Measurements from ENCODE around the gene HSPA12B. TPM values are rescaled to one million over a fixed set of nuclear protein-coding genes. Genes with fewer than 3 reads are reported as not detected.

Gene HSPA12B
- total and polyA plus RNA-seq, 4 donors = 0.25 to 21.2 (median 6.5) TPM

DNA sequence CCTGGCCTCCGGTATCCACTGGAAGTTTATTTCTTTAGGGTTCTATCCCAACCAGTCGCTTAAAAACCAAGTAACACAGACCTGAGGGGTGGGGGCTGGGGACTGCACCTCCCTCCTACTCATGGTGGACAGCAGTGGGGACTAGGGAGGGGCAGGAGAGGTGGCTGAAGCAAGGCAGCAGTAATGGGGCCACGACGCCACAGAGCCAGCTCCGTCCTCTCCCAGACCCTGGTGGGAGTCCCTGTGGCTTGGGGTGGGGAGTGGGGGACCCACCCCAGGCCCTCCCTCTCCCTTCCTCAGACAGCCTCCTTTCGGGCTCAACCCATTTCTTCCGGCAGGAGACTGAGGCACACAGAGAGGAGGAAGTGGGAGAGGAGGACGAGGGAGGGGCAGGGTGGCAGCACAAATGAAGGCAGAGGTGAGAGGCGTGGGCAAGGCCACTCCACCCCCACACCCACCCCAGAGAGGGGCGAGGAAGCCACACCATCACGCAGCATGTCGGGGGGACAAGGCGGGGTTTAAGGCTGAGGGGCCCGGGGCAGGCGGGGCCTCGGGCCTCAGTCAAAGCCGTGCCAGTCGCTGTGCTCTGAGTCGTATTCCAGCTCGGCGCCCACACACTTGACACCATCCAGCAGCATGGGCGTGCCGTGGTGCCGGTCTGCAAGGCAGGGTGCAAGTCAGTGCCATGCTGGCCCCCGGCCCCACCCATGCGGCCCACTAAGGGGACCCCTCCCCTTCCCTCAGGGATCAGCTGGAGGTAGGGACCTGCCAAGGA lies 21.2 kb downstream of the HSPA12B start:
- DNase-seq (no peak), ATAC-seq (ENCODE audit: low FRiP score) (peak; percentile 1)
- H3K4me3 ChIP-seq (ENCODE audit: low read length in 2 of 2) = no peak overlapping the region
- H3K27me3 ChIP-seq (ENCODE audit: control insufficient read depth in 1 of 2, insufficient read depth in 2 of 2, low read length in 1 of 2) = no peaks in the 10 kb centered on the region
- H3K9me3 ChIP-seq (ENCODE audit: control insufficient read depth, low read length) = no peaks in the 10 kb centered on the region
- H3K27ac ChIP-seq (ENCODE audit: low read depth in 1 of 2, low read length in 2 of 2) = no peak overlapping the region
- intact Hi-C loops (cut with DNase I) = loop anchor here in 1 of 2 donors (5.0 kb wide), 1 partner anchor 76 kb away; no protein-coding TSS in a partner anchor
- no peaks in the 10 kb centered on the region for H3K4me1 ChIP-seq (ENCODE audit: control insufficient read depth in 1 of 2, insufficient read depth in 2 of 2, low read length in 2 of 2)
- WGBS, 2 donors = 89 to 93% methylated on average over 26 of the region's 26 CpGs
- H3K36me3 ChIP-seq (ENCODE audit: control insufficient read depth in 1 of 2, insufficient read depth in 2 of 2, low read length in 1 of 2) = no peaks in the 10 kb centered on the region

DNA sequence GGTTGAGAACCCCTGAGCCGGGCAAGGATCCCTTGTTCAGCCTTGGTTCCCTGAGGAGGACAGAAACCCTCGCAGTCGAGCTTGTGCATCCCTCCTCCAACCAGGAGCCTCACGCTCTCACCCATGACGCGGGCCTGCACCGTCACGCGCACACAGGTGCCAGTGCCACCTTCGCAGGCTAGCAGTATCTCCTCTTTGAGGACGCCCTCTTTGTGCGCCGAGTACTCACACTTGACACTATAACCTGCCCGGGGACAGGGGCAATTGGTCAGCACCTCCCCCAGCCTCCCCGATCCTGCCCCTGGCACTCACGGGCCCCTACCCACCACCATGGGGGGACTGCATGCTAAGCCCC lies 21.8 kb downstream of the HSPA12B start:
- intact Hi-C loops (cut with DNase I) = loop anchor here in 1 of 2 donors (5.0 kb wide), 1 partner anchor 77 kb away; no protein-coding TSS in a partner anchor
- ATAC-seq (ENCODE audit: low FRiP score) (no peak), DNase-seq (no peak)
- 95% methylated on average over 16 of the region's 16 CpGs for WGBS, 2 donors
- H3K27ac ChIP-seq (ENCODE audit: low read depth in 1 of 2, low read length in 2 of 2) = no peak overlapping the region
- no peaks in the 10 kb centered on the region for H3K9me3 ChIP-seq (ENCODE audit: control insufficient read depth, low read length)
- no peak overlapping the region for H3K4me3 ChIP-seq (ENCODE audit: low read length in 2 of 2)
- no peaks in the 10 kb centered on the region for H3K36me3 ChIP-seq (ENCODE audit: control insufficient read depth in 1 of 2, insufficient read depth in 2 of 2, low read length in 1 of 2)
- no peaks in the 10 kb centered on the region for H3K27me3 ChIP-seq (ENCODE audit: control insufficient read depth in 1 of 2, insufficient read depth in 2 of 2, low read length in 1 of 2)
- H3K4me1 ChIP-seq (ENCODE audit: control insufficient read depth in 1 of 2, insufficient read depth in 2 of 2, low read length in 2 of 2) = no peaks in the 10 kb centered on the region

DNA sequence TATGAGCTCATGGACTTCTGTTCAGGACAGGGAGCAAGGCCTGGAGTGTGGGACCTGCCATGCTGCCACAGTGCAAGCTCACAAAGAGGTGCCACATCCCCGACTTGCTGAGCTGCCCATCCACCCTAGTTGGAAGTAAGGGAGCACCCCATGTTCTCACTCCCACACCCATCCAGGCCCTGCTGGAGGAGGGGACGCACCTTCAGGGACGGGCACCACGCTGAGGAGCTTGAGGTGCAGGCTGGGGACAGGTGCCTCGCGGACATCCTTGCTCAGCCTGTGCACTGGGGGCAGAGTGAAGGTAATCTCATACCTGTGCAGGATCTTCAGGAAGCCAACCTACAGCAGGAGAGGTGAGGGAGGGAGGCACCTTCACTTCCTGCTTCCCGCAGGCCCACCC lies 22.8 kb downstream of the HSPA12B start:
- no peaks in the 10 kb centered on the region for H3K36me3 ChIP-seq (ENCODE audit: control insufficient read depth in 1 of 2, insufficient read depth in 2 of 2, low read length in 1 of 2)
- no peak overlapping the region for H3K27ac ChIP-seq (ENCODE audit: low read depth in 1 of 2, low read length in 2 of 2)
- WGBS, 2 donors = 89 to 95% methylated on average over 7 of the region's 7 CpGs
- H3K4me1 ChIP-seq (ENCODE audit: control insufficient read depth in 1 of 2, insufficient read depth in 2 of 2, low read length in 2 of 2) = no peaks in the 10 kb centered on the region
- DNase-seq (no peak), ATAC-seq (ENCODE audit: low FRiP score) (no peak)
- no peaks in the 10 kb centered on the region for H3K27me3 ChIP-seq (ENCODE audit: control insufficient read depth in 1 of 2, insufficient read depth in 2 of 2, low read length in 1 of 2)
- H3K4me3 ChIP-seq (ENCODE audit: low read length in 2 of 2) = no peak overlapping the region
- intact Hi-C loops (cut with DNase I) = no loop called here
- H3K9me3 ChIP-seq (ENCODE audit: control insufficient read depth, low read length) = no peaks in the 10 kb centered on the region

GRCh38 chr20:3755814-3756480 lies 23.5 kb downstream of the HSPA12B start:
- H3K4me3 ChIP-seq (ENCODE audit: low read length in 2 of 2) = no peak overlapping the region
- DNase-seq (no peak), ATAC-seq (ENCODE audit: low FRiP score) (no peak)
- no peaks in the 10 kb centered on the region for H3K36me3 ChIP-seq (ENCODE audit: control insufficient read depth in 1 of 2, insufficient read depth in 2 of 2, low read length in 1 of 2)
- no peaks in the 10 kb centered on the region for H3K27me3 ChIP-seq (ENCODE audit: control insufficient read depth in 1 of 2, insufficient read depth in 2 of 2, low read length in 1 of 2)
- intact Hi-C loops (cut with DNase I) = no loop called here
- no peaks in the 10 kb centered on the region for H3K9me3 ChIP-seq (ENCODE audit: control insufficient read depth, low read length)
- H3K27ac ChIP-seq (ENCODE audit: low read depth in 1 of 2, low read length in 2 of 2) = no peak overlapping the region
- 79 to 81% methylated on average over 5 of the region's 5 CpGs for WGBS, 2 donors
- no peaks in the 10 kb centered on the region for H3K4me1 ChIP-seq (ENCODE audit: control insufficient read depth in 1 of 2, insufficient read depth in 2 of 2, low read length in 2 of 2)

DNA sequence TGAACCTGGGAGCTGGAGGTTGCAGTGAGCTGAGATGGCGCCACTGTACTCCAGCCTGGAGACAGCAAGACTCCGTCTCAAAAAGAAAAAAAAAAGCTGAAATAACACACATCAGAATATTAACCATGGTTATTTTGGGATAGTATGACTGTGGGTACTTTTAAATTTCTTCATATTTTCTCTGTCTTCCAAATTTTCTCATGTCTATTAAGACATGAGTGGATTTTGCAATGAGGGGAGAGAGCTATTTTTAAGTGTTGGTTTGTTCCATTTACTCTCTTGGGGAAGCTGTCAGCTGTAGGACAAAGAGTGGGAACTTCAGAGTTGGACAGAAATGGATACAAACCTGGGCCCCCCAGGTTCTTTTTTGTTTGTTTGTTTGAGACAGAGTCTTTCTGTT lies 24.8 kb downstream of the HSPA12B start:
- Histone ChIP-seq H3K27me3 (ENCODE audit: control insufficient read depth in 1 of 2, insufficient read depth in 2 of 2, low read length in 1 of 2) (no peaks in the 10 kb centered on the region), H3K36me3 (ENCODE audit: control insufficient read depth in 1 of 2, insufficient read depth in 2 of 2, low read length in 1 of 2) (no peaks in the 10 kb centered on the region), H3K27ac (ENCODE audit: low read depth in 1 of 2, low read length in 2 of 2) (no peak overlapping the region), H3K9me3 (ENCODE audit: control insufficient read depth, low read length) (no peaks in the 10 kb centered on the region), H3K4me1 (ENCODE audit: control insufficient read depth in 1 of 2, insufficient read depth in 2 of 2, low read length in 2 of 2) (no peaks in the 10 kb centered on the region), H3K4me3 (ENCODE audit: low read length in 2 of 2) (no peak overlapping the region)
- DNase-seq = no peak
- intact Hi-C loops (cut with DNase I) = no loop called here
- WGBS, 2 donors = 67 to 69% methylated on average over 2 of the region's 2 CpGs
- ATAC-seq (ENCODE audit: low FRiP score) = no peak

DNA sequence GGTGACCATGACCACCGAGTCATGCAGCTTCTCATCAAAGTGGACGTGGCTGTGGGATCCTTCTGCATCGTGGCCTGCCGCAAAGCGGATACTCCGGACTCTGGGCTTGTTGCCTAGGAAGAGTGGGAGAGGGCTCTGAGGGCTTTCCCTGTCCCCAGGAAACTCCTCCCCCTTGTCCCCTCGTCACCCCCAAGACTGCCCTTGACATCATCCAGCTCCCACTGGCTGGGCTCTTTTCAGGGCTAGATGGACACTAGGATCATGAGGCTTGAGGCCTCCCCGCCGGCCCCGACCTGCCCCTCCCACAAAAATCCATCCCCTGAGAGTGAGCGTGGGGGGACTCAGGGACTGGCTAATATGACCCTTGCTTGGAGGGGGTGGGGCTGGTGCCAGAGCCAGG lies 26.1 kb downstream of the HSPA12B start:
- Histone ChIP-seq H3K36me3 (ENCODE audit: control insufficient read depth in 1 of 2, insufficient read depth in 2 of 2, low read length in 1 of 2) (no peaks in the 10 kb centered on the region), H3K27me3 (ENCODE audit: control insufficient read depth in 1 of 2, insufficient read depth in 2 of 2, low read length in 1 of 2) (no peaks in the 10 kb centered on the region), H3K4me3 (ENCODE audit: low read length in 2 of 2) (no peak overlapping the region), H3K4me1 (ENCODE audit: control insufficient read depth in 1 of 2, insufficient read depth in 2 of 2, low read length in 2 of 2) (no peaks in the 10 kb centered on the region), H3K27ac (ENCODE audit: low read depth in 1 of 2, low read length in 2 of 2) (no peak overlapping the region), H3K9me3 (ENCODE audit: control insufficient read depth, low read length) (no peaks in the 10 kb centered on the region)
- WGBS, 2 donors = 90 to 91% methylated on average over 11 of the region's 11 CpGs
- ATAC-seq (ENCODE audit: low FRiP score) (no peak), DNase-seq (no peak)
- intact Hi-C loops (cut with DNase I) = no loop called here

DNA sequence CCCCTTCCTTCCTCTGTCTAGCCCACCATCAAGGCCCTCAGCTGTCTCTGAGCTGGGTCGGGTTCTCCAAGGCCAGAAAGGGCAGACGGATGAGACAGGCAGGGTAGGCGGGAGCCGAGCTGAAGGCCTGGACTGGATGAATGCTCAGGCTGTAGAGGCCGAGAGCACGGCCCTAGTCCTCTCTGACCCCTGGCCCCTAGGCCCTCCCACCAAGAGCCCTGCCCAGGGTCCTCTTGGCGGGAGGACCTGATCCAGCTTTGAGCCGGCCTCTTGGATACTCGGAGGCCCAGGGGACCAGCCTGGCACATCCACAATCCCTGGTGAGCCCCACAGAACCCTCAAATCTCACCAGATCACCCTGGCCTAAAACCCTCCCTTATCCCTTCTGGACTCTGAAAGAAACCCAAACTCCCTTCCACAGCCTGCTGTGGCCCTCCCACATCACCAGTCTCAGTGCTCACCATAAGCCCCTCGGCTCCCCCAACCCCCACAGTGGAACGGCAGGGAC lies 26.9 kb downstream of the HSPA12B start:
- no peak for ATAC-seq (ENCODE audit: low FRiP score)
- H3K36me3 ChIP-seq (ENCODE audit: control insufficient read depth in 1 of 2, insufficient read depth in 2 of 2, low read length in 1 of 2) = no peaks in the 10 kb centered on the region
- H3K4me3 ChIP-seq (ENCODE audit: low read length in 2 of 2) = no peak overlapping the region
- no peak overlapping the region for H3K27ac ChIP-seq (ENCODE audit: low read depth in 1 of 2, low read length in 2 of 2)
- DNase-seq = no peak
- no peaks in the 10 kb centered on the region for H3K9me3 ChIP-seq (ENCODE audit: control insufficient read depth, low read length)
- 80 to 87% methylated on average over 11 of the region's 11 CpGs for WGBS, 2 donors
- H3K27me3 ChIP-seq (ENCODE audit: control insufficient read depth in 1 of 2, insufficient read depth in 2 of 2, low read length in 1 of 2) = no peaks in the 10 kb centered on the region
- intact Hi-C loops (cut with DNase I) = no loop called here
- no peaks in the 10 kb centered on the region for H3K4me1 ChIP-seq (ENCODE audit: control insufficient read depth in 1 of 2, insufficient read depth in 2 of 2, low read length in 2 of 2)

- Histone ChIP-seq H3K27me3 (ENCODE audit: control insufficient read depth in 1 of 2, insufficient read depth in 2 of 2, low read length in 1 of 2) (no peaks in the 10 kb centered on the region), H3K27ac (ENCODE audit: low read depth in 1 of 2, low read length in 2 of 2) (no peak overlapping the region), H3K4me3 (ENCODE audit: low read length in 2 of 2) (no peak overlapping the region), H3K36me3 (ENCODE audit: control insufficient read depth in 1 of 2, insufficient read depth in 2 of 2, low read length in 1 of 2) (no peaks in the 10 kb centered on the region), H3K4me1 (ENCODE audit: control insufficient read depth in 1 of 2, insufficient read depth in 2 of 2, low read length in 2 of 2) (no peaks in the 10 kb centered on the region), H3K9me3 (ENCODE audit: control insufficient read depth, low read length) (no peaks in the 10 kb centered on the region)
- no peak for ATAC-seq (ENCODE audit: low FRiP score)
- WGBS, 2 donors = 93 to 96% methylated on average over 11 of the region's 11 CpGs
- intact Hi-C loops (cut with DNase I) = no loop called here
- no peak for DNase-seq
These were observed 27.4 kb downstream of the HSPA12B start for GRCh38 chr20:3759884-3760283.
